Measurements from ENCODE around the gene SAAL1. TPM values are rescaled to one million over a fixed set of nuclear protein-coding genes. Genes with fewer than 3 reads are reported as not detected.

Gene SAAL1
- total RNA-seq, 4 donors from 2014 or later, result 3.0 to 16.1 (median 4.4) TPM

DNA sequence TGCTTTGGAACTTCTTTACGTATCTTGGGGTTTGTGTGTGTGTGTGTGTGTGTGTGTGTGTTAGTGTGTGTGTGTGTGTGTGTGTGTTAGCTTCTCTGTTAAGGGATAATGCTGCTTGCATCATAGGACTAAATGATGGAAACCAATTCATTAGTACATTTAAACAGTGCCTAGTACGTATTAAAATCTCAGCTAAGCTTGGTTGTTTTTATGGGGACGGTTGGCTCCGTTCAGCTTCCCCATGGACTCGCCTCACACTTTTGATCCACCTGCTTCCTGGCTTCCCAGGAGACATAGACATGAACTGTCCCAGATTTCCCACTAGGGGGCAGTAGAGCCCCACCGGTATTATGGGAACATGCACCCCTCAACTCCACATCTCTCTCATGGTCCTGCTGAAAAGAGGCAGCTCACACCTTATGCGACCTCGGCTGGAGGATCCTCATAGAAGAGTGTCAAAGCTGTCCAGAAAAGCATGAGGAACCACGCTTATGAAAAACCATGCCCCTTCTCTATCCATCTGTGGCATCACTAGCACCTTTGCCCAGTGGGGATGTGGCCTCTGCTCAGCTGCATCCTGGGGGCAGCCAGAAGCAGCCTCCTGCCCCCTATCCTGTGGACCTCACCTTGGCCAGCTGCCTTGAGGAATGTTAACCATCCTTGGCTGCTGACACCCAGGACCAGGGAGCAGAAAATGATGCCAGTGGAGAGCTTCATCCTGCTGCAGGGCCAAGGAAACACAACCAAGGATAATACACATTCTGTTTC lies 9.7 kb upstream of the SAAL1 start:
- intact Hi-C loops (cut with DNase I; ENCODE audit: low total_unique reads) (loop anchor here (5.0 kb wide), 1 partner anchor 617 kb away; no protein-coding TSS in a partner anchor), in situ Hi-C loops (cut with MboI; ENCODE audit: low sequenced_read_pairs in 4 of 4) (loop anchor here in 2 of 4 donors (25.0 kb wide), 1 partner anchor 622 kb away; the partner anchor contains the start of gene IGSF22 (in 2 of the 2))
- peak in 1 of 2 donors; percentile 33 for DNase-seq
- H3K9me3 ChIP-seq, result no peaks in the 10 kb centered on the region
- ATAC-seq, result peak; percentile 60 to 93
- no peaks in the 10 kb centered on the region for H3K4me1 ChIP-seq
- no peaks in the 10 kb centered on the region for H3K27me3 ChIP-seq
- no peak overlapping the region for H3K27ac ChIP-seq
- TF ChIP-seq, protein P1, sequence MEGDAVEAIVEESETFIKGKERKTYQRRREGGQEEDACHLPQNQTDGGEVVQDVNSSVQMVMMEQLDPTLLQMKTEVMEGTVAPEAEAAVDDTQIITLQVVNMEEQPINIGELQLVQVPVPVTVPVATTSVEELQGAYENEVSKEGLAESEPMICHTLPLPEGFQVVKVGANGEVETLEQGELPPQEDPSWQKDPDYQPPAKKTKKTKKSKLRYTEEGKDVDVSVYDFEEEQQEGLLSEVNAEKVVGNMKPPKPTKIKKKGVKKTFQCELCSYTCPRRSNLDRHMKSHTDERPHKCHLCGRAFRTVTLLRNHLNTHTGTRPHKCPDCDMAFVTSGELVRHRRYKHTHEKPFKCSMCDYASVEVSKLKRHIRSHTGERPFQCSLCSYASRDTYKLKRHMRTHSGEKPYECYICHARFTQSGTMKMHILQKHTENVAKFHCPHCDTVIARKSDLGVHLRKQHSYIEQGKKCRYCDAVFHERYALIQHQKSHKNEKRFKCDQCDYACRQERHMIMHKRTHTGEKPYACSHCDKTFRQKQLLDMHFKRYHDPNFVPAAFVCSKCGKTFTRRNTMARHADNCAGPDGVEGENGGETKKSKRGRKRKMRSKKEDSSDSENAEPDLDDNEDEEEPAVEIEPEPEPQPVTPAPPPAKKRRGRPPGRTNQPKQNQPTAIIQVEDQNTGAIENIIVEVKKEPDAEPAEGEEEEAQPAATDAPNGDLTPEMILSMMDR (IDR thresholded peaks at IDR 0.05 in 4 of 5, conservative IDR thresholded peaks at IDR 0.05 in 1 of 5), result peak; percentile 59 to 86 (median 72)
- no peak for TF ChIP-seq POLR2A (IDR thresholded peaks at IDR 0.05)
- no peaks in the 10 kb centered on the region for H3K36me3 ChIP-seq
- H3K4me3 ChIP-seq, result no peak overlapping the region

DNA sequence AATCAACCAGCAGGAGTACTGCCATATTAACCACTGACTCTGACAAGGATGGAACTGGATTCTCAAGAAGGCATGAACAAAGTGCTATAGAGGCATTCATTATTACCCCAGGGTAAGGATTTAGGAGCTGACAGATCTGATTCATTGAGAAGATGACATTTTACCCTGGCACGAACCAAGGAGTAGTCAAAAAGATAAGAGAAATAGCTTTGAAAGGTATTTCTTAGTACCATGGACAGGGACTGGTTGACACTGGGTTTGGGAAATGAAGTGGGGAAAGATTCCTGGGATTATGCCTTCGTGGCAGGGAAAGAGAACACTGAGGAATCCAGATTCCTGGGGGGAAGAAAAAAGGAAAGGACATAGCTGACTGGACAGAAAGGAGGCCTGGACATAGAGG lies 5.1 kb upstream of the SAAL1 start:
- no peaks in the 10 kb centered on the region for H3K27me3 ChIP-seq
- TF ChIP-seq, protein P1 (IDR thresholded peaks at IDR 0.05 in 4 of 5, conservative IDR thresholded peaks at IDR 0.05 in 1 of 5), result no peak
- TF ChIP-seq POLR2A (IDR thresholded peaks at IDR 0.05), result no peak
- in situ Hi-C loops (cut with MboI; ENCODE audit: low sequenced_read_pairs in 4 of 4), result loop anchor here in 2 of 4 donors (25.0 kb wide), 1 partner anchor 626 kb away; the partner anchor contains the start of gene IGSF22 (in 2 of the 2)
- no peaks in the 10 kb centered on the region for H3K4me1 ChIP-seq
- no peaks in the 10 kb centered on the region for H3K36me3 ChIP-seq
- H3K4me3 ChIP-seq, result no peak overlapping the region
- ATAC-seq (no peak), DNase-seq (no peak)
- H3K27ac ChIP-seq, result no peak overlapping the region
- intact Hi-C loops (cut with DNase I; ENCODE audit: low total_unique reads), result no loop called here
- H3K9me3 ChIP-seq, result no peaks in the 10 kb centered on the region

DNA sequence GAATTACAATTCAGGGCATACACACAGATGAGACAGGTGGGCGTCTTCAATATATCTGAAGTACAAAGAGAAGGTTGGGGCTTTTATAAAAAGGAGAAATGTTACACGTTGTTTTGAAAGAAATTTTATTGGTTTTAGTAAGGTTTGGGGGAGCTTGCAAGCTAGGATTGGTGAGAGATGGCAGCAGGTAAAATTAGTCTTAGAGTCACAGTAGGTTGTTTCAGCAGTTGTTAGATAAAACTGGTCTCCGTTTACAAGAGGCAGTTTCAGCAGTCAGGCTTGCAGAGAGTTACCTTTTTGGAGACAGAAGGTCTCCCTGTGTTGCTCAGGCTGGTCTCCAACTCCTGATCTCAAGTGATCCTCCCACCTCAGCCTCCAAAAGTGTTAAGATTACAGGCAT lies 2.4 kb upstream of the SAAL1 start:
- Histone ChIP-seq H3K27ac (no peak overlapping the region), H3K36me3 (peaks cover 0 to 2% of the 10 kb centered on the region in 2 donors), H3K9me3 (no peaks in the 10 kb centered on the region), H3K4me3 (no peak overlapping the region), H3K27me3 (no peaks in the 10 kb centered on the region), H3K4me1 (peaks cover 6 to 12% of the 10 kb centered on the region in 2 donors)
- DNase-seq, result no peak
- intact Hi-C loops (cut with DNase I; ENCODE audit: low total_unique reads) (loop anchor here (5.0 kb wide), 2 partner anchors 96 to 116 kb away; partner anchors contain the start of gene SERGEF), in situ Hi-C loops (cut with MboI; ENCODE audit: low sequenced_read_pairs in 4 of 4) (loop anchor here in 3 of 4 donors (10.0 to 25.0 kb wide), 2 partner anchors 113 to 629 kb away; partner anchors contain the start of gene IGSF22 (in 2 of the 3))
- TF ChIP-seq POLR2A (IDR thresholded peaks at IDR 0.05), result no peak
- TF ChIP-seq, protein P1 (IDR thresholded peaks at IDR 0.05 in 4 of 5, conservative IDR thresholded peaks at IDR 0.05 in 1 of 5), result no peak
- ATAC-seq, result no peak

DNA sequence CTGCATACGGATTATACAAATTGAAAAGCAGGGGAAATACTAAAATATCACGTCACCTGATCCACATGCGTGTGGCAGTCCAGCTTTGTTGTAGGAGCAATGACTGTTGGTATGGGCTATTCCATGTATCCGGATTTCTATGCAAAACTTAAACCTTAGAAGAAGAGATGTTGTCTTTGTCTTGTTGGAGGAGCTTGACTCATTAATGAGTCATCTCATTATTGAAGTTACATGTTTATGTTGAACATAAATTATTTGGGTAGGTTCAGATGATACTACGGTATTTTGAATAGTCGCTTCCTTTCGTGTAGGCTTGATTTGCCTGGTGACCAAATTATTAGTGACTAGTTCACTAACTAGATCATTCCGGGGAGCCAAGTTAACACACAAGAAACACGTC lies 806 bp upstream of the SAAL1 start:
- TF ChIP-seq POLR2A (IDR thresholded peaks at IDR 0.05), result no peak
- TF ChIP-seq, protein P1 (IDR thresholded peaks at IDR 0.05 in 4 of 5, conservative IDR thresholded peaks at IDR 0.05 in 1 of 5), result no peak
- in situ Hi-C loops (cut with MboI; ENCODE audit: low sequenced_read_pairs in 4 of 4), result loop anchor here in 3 of 4 donors (10.0 to 25.0 kb wide), 2 partner anchors 112 to 631 kb away; partner anchors contain the start of gene IGSF22 (in 2 of the 3)
- peak overlapping the region; percentile 85 to 96 (median 90) for H3K4me3 ChIP-seq

More for the DNA sequence above, 806 bp upstream of the SAAL1 start:
- Histone ChIP-seq H3K9me3 (no peaks in the 10 kb centered on the region), H3K4me1 (peaks cover 6 to 12% of the 10 kb centered on the region in 2 donors), H3K27ac (no peak overlapping the region), H3K36me3 (peaks cover 0 to 18% of the 10 kb centered on the region in 2 donors), H3K27me3 (no peaks in the 10 kb centered on the region)
- DNase-seq (no peak), ATAC-seq (no peak)
- intact Hi-C loops (cut with DNase I; ENCODE audit: low total_unique reads), result loop anchor here (5.0 kb wide), 2 partner anchors 94 to 114 kb away; partner anchors contain the start of gene SERGEF

Data from gastrocnemius medialis (tissue), 4 donors.